Stimulated activated CD8-positive, alpha-beta memory T cell treated with anti-CD3 and anti-CD28 coated beads, Interleukin-15, amount 100 ng/mL, for 48 hours (primary cell): Measurements from ENCODE around the gene THSD4.
"Not testable (repeated sequence)": the region's sequence is repeated elsewhere in the genome, so short reads cannot be mapped to it uniquely, and the experiment has no call there.

Experiments used
- DNase-seq, 2 donors: peaks; one replicate each; pipeline ENCODE4 v3.0.0-alpha.2; 2020; ENCODE audit warnings: low read depth in 2 of 2

The THSD4 gene

DNA sequence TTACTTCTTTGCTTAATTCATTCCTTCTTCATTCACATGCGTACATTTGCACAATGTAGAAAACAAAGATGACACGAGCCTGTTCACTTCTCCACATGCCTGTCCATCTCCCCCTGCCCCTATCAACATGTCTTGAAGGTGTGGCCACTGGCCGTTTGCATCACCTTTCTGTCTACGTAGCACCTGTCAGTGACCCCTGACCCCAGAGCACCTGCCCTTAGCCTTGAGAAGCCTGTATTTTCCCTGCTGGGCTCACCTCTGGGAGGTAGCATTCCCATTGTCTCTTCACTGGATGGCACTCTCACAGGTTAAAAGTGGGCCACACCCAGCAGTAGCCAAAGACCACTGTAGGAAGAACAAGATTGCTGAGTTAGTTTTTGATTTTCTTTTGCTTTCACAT, 234.1 kb downstream of the THSD4 start:
- DNase-seq = no peak

DNA sequence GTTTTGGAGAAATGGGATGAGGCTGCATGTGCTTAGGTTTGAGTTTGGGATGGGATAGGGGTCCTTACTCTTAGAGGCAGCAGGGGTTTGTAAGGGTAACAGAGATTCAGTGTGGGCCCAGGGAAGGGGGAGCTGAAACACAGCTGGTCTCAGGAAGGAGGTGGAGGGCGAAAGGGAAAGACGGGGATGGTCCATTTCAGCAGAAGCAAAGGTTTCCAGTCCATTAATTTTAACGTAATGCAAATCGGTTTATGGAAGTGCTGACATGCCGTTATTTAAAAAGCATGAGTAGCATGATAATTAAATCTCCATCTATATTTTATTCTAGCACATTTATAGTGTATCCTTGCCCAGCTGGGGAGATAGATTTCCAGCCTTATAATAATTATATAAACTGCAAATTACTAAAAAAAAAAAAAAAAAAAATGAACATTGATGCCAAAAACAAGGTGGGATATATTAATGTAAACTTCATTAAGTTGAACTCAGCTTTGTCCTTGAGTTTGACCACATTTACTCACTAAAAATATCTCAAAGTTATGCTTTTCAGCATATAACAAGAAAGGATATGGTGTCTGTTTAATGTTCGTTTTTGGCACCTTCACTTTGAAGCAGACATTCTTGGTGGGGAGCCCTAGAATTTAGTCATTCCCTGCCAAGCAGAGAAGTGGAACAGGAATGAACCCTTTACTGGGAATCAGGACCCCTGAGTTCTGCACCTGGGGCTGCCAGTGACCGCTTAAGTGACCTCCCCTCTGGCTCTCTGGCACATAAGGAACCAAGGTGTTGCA, 234.7 kb downstream of the THSD4 start:
- no peak for DNase-seq

DNA sequence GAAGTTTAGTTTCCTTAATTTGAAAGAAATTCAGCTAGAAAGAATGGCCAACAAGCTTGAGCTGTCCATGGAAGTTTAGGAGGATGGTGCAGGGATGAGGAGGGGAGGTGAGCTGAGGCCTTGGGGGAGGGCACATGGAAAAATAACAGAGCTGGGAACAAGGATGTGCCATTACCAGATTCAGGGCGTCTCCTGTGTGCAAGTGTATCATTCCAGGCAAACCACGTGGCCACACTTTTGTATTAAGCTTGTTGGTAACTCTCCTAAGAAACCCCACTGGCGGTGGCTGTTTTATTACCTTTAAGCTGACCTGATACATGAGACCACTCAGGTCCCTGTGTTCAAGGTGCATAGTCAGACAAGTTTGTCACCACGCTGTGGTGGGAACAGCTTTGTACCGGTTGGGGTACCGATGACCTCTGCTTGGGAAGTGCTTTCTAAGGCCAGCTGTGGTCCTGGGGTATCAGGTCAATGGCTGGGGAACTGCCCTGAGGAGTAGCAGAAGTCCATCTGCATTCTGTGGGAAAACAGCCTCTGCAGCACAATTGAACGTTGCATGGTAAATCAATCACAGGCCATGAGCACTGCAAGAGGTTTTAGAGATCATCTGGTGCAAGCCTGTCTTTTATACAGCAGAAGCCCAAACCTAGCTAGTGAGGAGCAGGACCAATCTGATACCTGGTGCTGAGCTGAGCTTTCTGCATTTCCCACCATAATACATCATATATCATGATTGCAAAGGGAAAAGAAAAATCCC, 235.5 kb downstream of the THSD4 start:
- DNase-seq = no peak

DNA sequence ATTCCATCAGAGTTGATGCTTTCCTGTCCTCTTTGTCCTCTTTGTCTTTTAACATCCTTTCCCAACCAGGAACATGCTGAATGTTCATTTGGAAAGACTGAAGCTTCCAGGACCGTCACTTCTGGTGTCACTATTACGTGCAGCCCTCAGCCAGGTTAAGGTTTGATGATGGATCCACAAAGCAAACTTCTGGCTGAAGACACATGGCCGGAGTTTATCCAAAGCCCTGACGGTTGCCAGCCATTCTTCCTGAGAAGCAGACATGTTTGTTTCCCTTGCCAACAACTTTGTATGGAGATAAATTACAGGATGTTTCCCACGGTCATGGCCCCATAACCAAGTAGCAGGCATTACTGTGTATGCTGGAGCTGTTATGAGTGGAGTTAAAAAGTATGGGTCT, 236.9 kb downstream of the THSD4 start:
- DNase-seq = no peak

DNA sequence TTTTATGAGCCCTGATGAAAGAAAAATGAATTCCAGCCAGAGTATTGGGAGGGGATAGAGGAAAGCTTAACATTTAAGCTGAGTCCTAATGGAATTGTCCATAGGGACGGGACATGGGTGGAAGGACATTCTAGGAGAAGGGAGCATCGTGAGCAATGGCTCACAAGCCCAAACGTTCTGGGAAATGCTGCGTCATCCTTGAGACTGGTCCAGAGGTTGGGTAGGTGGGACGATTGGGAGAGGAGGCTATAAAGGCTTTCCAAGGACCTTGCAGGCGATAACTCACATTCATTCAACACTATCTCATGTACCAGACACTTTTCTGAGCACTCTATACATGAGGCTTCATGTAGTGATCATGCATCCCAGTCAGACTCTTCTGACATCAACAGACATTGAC, 237.5 kb downstream of the THSD4 start:
- no peak for DNase-seq

DNA sequence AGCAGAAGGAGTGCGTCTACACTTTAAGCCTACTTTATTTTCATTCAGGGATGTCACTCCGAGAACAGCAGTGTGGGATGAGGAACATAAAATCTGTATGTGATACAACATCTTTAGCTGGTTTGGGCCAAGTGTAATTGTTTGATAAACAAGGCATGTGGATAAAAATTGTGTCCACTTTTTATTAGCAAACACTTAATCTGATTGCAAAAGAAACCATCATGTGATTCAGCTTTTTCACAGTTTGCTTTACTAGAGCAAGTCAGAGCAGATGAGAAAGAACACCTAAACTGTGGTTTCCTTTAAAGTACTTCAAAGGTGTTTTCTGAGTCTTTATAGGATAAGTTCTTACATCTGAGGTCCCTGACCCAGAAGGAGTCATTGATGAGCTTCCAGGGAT, 237.9 kb downstream of the THSD4 start:
- no peak for DNase-seq

DNA sequence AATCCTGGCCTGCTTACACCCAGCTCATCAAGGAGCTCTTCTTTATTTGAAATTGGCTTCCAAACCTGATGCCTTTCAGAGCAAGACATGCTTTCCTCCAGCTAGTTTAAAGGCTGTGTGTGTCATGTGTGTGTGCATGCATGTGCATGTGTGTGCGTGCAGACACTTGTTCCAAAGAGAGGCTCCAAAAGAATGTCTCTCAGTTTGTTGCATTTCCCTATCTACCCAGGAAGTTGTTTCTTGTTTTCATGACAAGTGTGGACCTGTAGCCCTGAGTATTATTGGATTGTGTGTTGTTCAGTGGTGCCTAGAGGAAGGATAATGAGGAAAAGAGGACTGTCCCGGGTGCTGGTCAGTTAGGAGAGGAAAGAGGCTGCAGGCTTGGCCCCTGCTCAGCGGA, 240.0 kb downstream of the THSD4 start:
- DNase-seq = no peak

DNA sequence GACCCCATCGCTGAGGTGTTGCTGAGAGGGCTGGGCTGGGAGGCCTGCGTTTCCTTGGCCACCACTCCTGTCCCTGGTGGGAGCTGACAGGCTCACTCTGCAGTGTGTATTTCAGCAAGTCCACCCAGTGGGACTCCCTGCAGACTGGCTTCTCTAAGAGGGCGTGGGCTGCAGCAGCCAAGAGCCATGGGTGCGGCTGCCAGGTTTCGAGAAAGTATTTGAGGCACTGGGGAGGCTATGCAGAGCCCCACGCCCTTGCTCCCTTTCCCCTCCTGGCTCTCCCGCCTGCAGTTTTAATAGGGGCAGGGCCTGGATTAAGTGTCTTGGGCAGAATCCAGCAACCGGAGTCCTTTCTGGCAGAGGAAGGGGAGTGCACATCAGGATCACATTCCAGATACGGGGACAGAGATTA, 242.1 kb downstream of the THSD4 start:
- no peak for DNase-seq

DNA sequence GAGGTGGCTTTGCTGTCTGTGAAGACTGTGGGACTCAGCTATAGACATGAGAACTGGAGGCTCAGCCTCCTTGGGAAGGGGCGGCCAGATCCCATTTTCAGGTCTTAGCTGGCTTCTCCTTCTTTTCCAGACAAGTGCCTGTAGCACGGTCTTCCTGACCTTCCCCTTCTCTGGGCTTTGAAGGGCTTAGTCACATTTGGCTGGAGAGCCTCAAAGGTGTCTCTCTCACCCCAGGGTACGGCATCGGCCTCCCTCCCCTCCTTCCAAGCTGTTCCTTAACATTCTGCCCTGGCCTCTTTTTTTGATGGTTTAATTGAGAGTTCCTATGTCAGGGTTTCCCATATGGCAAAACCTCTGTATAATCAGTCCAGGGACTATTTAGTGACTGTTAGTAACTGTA, 242.7 kb downstream of the THSD4 start:
- no peak for DNase-seq

DNA sequence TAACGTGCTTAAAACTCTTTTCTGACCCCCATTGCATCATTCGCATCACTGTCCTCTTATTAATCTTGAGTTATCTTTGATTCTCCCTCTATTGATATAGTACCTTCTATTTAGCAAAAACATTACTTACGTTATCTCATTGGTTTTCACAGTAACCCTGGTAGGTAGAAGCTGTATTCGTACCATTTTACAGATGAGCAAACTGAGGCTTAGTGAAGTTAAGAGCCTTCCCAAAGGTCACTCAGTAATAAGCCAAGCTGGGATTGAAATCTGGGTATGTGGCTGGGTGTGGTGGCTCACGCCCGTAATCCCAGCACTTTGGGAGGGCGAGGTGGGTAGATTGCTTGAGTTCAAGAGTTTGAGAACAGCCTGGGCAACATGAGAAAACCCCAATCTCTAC, 244.0 kb downstream of the THSD4 start:
- DNase-seq = no peak

DNA sequence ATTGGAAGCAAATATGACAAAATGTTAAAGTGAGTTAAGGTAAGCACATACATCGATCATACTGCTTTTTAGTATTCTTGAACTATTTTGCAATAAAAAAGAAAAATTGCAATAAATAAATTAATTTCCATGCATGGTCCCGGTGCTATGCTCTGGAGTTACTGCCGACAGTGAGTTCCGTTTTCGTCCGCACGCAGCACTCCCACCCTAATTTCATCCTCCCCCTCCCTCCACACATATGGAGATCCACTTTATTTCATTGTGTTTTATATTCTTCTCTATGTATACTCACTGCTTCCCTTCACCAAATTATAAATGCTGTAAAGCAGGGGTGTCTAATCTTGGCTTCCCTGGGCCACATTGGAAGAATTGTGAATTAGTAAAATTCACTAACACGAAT, 247.3 kb downstream of the THSD4 start:
- DNase-seq = no peak

DNA sequence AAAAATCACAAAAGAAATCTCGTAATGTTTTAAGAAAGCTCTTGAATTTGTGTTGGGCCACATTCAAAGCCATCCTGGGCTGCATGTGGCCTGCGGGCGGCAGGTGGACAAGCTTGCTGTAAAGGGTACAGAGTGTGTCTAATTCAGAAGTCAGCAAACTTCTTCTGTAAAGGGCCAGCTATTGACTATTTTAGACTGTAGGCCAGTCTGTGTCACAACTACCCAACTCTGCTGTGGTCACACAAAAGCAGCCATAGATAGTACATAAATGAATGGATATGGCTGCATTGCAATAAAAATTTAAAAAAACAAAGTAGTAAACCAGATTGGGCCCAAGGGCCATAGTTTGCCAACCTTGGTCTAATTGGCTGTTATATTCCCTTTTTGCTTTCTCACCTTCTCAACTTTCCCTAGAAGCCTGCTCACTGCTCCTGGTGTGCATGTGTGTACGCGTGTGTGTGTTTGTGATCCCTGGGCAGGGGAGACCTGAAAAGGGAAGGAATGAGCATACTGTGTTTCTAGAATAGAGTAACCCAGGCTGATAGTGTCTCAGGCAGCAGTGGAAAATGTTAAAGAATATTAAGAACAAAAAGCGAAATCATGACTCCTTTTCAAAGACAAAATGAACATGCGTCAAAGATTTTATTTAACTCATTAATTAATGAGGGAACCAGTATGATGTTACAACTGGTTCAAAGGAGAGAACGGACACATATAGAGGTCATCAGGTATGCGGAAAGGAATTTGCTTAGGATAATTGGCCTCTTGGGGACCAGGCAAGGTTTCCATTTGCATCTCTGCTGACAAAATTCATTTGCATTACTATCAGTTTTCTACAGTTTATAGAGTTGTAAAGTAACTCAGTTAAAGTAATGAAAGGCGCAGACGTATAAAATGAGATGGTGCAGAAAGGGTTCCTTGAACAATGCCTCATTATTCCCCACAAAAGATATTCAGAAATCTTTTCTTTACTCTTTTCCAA, 248.0 kb downstream of the THSD4 start:
- DNase-seq = no peak

DNA sequence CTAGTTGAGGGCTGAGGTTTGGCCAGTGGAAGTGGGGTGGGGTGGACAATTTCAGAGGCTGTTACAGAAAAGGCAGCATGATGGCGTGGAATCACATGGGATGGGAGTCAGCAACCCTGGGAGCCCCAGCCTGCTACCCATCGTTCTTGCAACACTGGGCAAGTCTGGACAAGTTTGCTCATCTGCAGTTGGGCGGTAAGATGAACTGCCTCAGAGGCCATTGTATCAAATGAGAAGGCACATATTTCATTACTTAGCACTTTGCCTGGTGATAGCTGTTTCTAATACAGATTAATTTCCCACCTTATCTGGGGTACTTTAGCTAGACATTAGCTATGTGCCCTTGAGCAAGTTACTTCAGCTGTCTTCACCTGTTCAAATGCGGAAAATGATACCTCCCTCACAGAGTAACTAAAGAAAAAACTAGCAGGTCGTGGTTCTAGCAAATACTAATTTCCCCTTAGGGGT, 248.9 kb downstream of the THSD4 start:
- DNase-seq = no peak

DNA sequence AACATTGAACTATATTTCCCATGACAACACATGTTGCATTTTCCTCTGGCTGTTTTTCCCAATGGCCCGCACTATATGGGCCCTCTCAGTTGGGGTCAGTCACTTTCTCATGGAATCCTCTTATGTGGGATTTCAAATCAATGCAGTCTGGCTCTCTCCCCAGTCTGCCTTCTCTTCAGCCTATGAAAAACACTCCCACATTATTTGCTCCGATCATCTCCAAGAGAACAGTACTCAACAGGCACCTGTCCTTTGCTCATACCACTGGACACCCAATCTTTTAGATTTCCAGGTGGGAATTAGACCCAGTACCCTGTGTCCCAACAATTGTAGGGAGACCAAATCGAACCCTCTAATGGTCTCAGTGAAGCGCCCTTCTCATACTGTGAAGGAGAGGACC, 251.3 kb downstream of the THSD4 start:
- DNase-seq = no peak

DNA sequence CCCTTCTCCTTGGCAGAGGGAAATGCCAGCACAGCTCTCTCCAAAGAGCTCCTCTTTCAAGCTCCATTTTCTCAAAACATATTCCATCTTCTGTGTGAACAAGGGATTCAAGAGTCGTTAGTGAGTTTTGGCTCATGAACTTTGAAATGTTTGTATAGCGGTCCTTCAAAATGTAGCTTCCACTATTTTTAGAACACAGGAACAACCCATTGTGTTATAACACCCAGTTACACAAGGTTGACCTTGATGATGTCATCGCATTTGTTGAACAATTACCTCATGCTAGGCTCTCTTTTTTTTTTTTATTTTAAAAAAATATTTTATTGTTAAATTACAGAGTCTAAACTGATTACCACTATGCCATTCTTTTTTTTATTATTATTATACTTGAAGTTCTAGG, 251.7 kb downstream of the THSD4 start:
- no peak for DNase-seq

DNA sequence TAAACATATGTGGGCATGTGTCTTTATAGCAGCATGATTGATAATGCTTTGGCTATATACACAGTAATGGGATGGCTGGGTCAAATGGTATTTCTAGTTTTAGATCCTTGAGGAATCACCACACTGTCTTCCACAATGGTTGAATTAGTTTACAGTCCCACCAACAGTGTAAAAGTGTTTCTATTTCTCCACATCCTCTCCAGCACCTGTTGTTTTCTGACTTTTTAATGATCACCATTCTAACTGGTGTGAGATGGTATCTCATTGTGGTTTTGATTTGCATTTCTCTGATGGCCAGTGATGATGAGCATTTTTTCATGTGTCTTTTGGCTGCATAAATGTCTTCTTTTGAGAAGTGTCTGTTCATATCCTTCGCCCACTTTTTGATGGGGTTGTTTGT, 252.5 kb downstream of the THSD4 start:
- not testable (repeated sequence) for DNase-seq

DNA sequence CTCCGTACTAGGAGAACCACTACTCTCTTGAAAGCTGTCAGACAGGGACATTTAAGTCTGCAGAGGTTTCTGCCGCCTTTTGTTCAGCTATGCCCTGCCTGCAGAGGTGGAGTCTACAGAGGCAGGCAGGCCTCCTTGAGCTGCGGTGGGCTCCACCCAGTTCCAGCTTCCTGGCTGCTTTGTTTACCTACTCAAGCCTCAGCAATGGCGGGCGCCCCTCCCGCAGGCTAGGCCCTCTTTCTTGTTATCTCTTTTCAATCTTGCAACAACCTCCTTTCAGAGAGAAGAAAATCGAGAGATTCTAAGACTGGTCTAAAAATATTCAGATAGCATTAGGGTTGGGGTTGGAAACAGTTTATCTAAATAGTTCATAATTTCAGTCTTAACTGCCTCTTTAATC, 257.5 kb downstream of the THSD4 start:
- not testable (repeated sequence) for DNase-seq

DNA sequence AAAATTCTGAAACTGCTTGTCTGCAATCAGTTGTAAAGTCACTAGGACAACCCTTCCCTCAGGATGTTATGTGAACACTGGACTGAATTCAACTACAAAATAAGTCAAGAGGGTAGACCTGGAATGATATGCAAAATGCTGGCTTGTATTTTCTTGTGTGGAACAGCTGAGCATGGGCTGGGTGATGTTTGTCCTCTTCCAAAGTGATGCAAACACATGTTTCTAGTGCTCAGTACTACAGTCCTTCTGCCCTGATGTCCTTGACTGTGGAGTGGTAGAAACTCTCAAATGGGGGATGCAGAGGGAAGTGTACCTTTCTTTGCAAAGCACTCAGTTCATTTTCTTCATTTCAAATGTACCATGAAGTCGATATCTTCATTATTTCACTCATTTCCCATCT, 258.6 kb downstream of the THSD4 start:
- no peak for DNase-seq

DNA sequence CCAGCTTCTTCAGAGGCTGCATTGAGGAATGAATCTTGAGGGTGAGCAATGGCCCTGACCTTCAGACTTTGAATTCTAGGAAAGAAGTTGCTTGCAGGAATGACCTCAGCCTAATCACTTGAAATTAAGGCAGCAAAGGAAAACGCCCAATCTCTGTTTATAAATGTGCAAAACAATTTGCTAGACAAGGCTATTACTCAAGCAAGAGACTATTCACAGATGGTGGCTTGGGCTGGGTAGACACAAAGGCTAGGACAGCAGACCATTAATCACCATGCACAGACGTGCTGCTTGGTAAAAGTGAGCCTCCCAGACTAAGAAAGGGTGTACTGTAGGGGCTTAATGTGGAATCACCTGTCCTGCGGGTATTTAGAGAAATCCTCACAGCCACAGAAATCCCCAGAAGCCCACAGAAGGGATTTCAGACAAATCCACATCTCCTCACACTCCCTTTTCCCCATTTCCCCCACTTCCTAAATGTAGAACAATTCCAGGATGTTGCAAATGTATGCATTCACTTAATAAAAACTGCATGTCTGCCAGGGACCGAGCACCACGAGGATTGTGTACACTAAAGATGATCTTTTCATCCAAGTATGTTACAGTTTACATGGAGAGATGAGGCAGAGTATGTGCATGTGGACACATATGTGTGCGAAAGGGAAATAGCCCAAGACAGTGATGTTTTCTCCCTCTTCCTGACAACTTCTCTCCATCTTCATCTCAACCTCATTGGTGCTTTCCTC, 259.5 kb downstream of the THSD4 start:
- DNase-seq = no peak

DNA sequence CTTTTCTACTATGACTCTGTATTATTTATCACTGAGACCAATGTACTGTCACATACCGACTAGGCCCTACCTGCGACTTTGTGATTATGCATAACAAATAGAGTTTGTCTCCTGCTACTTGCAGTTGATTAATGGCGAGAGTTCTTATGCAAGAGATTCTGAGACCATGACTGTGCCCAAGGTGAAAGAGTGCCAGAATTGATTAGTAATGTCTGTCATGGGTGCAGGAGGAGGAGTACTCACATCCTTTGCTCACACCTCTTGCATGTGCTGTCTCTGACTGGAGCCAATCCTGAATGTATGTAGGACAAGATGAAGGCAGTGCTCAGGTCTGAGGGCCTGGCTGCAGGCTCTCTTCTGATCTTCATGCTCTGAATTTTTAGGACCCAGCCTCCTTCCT, 260.7 kb downstream of the THSD4 start:
- DNase-seq = no peak

DNA sequence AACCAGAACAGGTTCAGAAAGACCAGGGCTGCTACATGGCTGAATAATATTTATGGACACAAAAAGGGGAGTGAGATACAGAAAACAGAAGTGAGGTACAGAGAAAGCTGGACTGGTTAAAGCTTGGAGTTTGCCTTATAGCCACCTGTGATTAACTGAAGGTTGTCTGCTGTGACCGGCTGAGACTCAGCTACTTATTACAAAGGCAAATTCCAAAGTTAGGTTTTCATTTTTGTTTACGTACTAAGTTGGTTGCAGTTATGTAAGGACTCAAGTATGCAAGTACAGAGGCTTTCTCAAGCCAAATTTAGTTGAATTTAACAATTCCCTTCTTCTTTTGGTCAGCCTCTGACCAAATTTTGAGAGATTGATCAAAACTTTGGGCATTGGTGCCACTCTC, 264.6 kb downstream of the THSD4 start:
- DNase-seq = no peak
